Endothelial cell of umbilical vein (primary cell): Measurements from ENCODE around the gene SLC25A46. TPM values are rescaled to one million over a fixed set of nuclear protein-coding genes. Genes with fewer than 3 reads are reported as not detected.

ENCODE experiments used
- BruUV-seq: library from RNA; stranded (reverse); fragments of 400-500 nt; replicated peaks from 2 replicates; lab custom pipeline; 2021; lab: Mats Ljungman, UMichigan
- CTCF ChIA-PET: fragments of 300-600, 350-600 bp; sonication (Branson Sonifier 250); formaldehyde crosslinking; loops from one replicate; lab custom pipeline; 2021; ENCODE audit warnings: antibody characterized with exemption, inconsistent platforms; lab: Charles Lee
- POLR2A ChIA-PET: fragments of 300-600, 350-600 bp; sonication (Branson Sonifier 250); formaldehyde crosslinking; loops from one replicate; lab custom pipeline; 2021; ENCODE audit warnings: antibody characterized with exemption, inconsistent platforms; lab: Charles Lee
- DNase-seq: peaks from one replicate; pipeline ENCODE4 v3.0.0-alpha.2; 2011; ENCODE audit warnings: low read depth, low spot score
- FAIRE-seq: peaks from 2 replicates; lab custom pipeline; 2011; peaks lifted over from hg19 to GRCh38; lab: Jason Lieb, UNC
- H2AFZ ChIP-seq: 2 replicates; pipeline ENCODE4 v1.6.0; 2012; ENCODE audit warnings: low read depth, low read length, control low read depth, inconsistent platforms
- H3K27ac ChIP-seq: 2 replicates; pipeline ENCODE4 v1.5.1; 2011; ENCODE audit warnings: low read depth, mild to moderate bottlenecking, control low read depth, low read length, moderate library complexity; ENCODE audit not compliant: insufficient read depth
- H3K27me3 ChIP-seq, 2 experiments: 2 replicates each; pipeline versions ENCODE4 v1.6.0 to v1.6.1; 2011; ENCODE audit warnings: low read length in 2 of 2, mixed read lengths in 1 of 2; ENCODE audit not compliant: control insufficient read depth in 2 of 2, insufficient read depth in 2 of 2
- H3K36me3 ChIP-seq, 2 experiments: 2 replicates in 1 of 2; 3 replicates in 1 of 2; pipeline ENCODE4 v1.5.1; 2011; ENCODE audit warnings: low read length in 2 of 2, mild to moderate bottlenecking in 1 of 2, moderate library complexity in 1 of 2; ENCODE audit not compliant: control insufficient read depth in 2 of 2, insufficient read depth in 2 of 2; ENCODE audit errors: extremely low read depth in 1 of 2
- H3K4me1 ChIP-seq: 3 replicates; pipeline ENCODE4 v1.5.1; 2011; ENCODE audit warnings: mild to moderate bottlenecking, low read length; ENCODE audit not compliant: control insufficient read depth, insufficient read depth; ENCODE audit errors: extremely low read depth
- H3K4me2 ChIP-seq: 2 replicates; pipeline ENCODE4 v1.6.1; 2011; ENCODE audit warnings: low read length, control low read depth, mixed read lengths; ENCODE audit not compliant: insufficient read depth
- H3K4me3 ChIP-seq, 3 experiments: fragments of 200-600 bp in 1 of 3; sonication (generic), shearing (Covaris generic) in 1 of 3; replicated peaks in 1 of 3; 2 replicates each; pipeline ENCODE4 v1.5.1; 2011 to 2016; ENCODE audit warnings: control low read depth in 3 of 3, low read length in 3 of 3, mild to moderate bottlenecking in 2 of 3, inconsistent platforms in 1 of 3, low read depth in 1 of 3, moderate library complexity in 1 of 3; ENCODE audit not compliant: insufficient read depth in 1 of 3
- H3K79me2 ChIP-seq: 2 replicates; pipeline ENCODE4 v1.6.0; 2012; ENCODE audit warnings: low read length, inconsistent platforms; ENCODE audit not compliant: control insufficient read depth, insufficient read depth
- H3K9ac ChIP-seq: replicated peaks from 2 replicates; pipeline ENCODE3; 2011; ENCODE audit warnings: low read length, control low read depth; ENCODE audit not compliant: insufficient read depth; ENCODE audit errors: extremely low read depth
- H3K9me1 ChIP-seq: replicated peaks from 3 replicates; pipeline ENCODE4 v1.6.0; 2011; ENCODE audit warnings: mild to moderate bottlenecking, low read length; ENCODE audit not compliant: control insufficient read depth, insufficient read depth; ENCODE audit errors: extremely low read depth
- H3K9me3 ChIP-seq: replicated peaks from 2 replicates; pipeline ENCODE4 v1.5.1; 2012; ENCODE audit warnings: low read length, inconsistent platforms; ENCODE audit not compliant: control insufficient read depth, insufficient read depth
- H4K20me1 ChIP-seq: replicated peaks from 2 replicates; pipeline ENCODE3; 2011; ENCODE audit warnings: mild to moderate bottlenecking, low read length; ENCODE audit not compliant: control insufficient read depth, insufficient read depth; ENCODE audit errors: extremely low read depth
- CTCF ChIP-seq, 2 donors: IDR thresholded peaks; 1 replicate in 1 of 2; 2 replicates in 1 of 2; pipeline ENCODE4 v1.5.1; 2011; ENCODE audit warnings: low read length in 2 of 2, mild to moderate bottlenecking in 2 of 2, moderate library complexity in 2 of 2, control low read depth in 1 of 2, inconsistent platforms in 1 of 2, low read depth in 1 of 2; ENCODE audit not compliant: insufficient read depth in 1 of 2; ENCODE audit errors: extremely low read depth in 1 of 2
- EZH2 ChIP-seq: IDR thresholded peaks from 2 replicates; pipeline ENCODE4 v1.6.1; 2012; ENCODE audit warnings: borderline replicate concordance, low read depth, mild to moderate bottlenecking, moderate library complexity, low read length, inconsistent platforms; ENCODE audit not compliant: severe bottlenecking
- FOS ChIP-seq: IDR thresholded peaks from 2 replicates; pipeline ENCODE4 v1.6.1; 2011; ENCODE audit warnings: mild to moderate bottlenecking, low read length, moderate library complexity, borderline replicate concordance; ENCODE audit not compliant: insufficient read depth
- GATA2 ChIP-seq: IDR thresholded peaks from 2 replicates; pipeline ENCODE4 v1.7.0; 2011; ENCODE audit warnings: low read depth, mild to moderate bottlenecking, moderate library complexity, mixed read lengths, low read length; ENCODE audit not compliant: insufficient read length, insufficient read depth
- JUN ChIP-seq: IDR thresholded peaks from 2 replicates; pipeline ENCODE4 v1.6.1; 2011; ENCODE audit warnings: borderline replicate concordance, low read depth; ENCODE audit not compliant: insufficient read length, insufficient read depth
- MAX ChIP-seq: IDR thresholded peaks from 2 replicates; pipeline ENCODE4 v1.6.1; 2011; ENCODE audit not compliant: insufficient read depth, insufficient read length
- MYC ChIP-seq: IDR thresholded peaks from one replicate; pipeline ENCODE4 v1.6.1; 2011; ENCODE audit warnings: mild to moderate bottlenecking, low read depth, low read length
- POLR2A ChIP-seq: IDR thresholded peaks from 2 replicates; pipeline ENCODE4 v1.6.1; 2012; ENCODE audit warnings: low read depth, mild to moderate bottlenecking, control low read depth, low read length
- POLR2AphosphoS5 ChIP-seq: IDR thresholded peaks from 2 replicates; pipeline ENCODE4 v1.6.1; 2012; ENCODE audit warnings: low read depth, mild to moderate bottlenecking, control low read depth, low read length, moderate library complexity; ENCODE audit not compliant: insufficient read depth
- dilution Hi-C: fragments of 300-500 bp; cut with MboI; formaldehyde crosslinking; loops from one replicate; pipeline ENCODE4 v1.15.0; 2019; ENCODE audit warnings: low sequenced_read_pairs; ENCODE audit not compliant: extremely low pct_ligation_motif_present
- intact Hi-C: fragments of 100-400 bp; cut with micrococcal nuclease; formaldehyde crosslinking; loops from one replicate; pipeline ENCODE4 v1.10.0; 2022
- polyA plus RNA-seq, 4 experiments: library from polyadenylated mRNA; depleted of rRNA in 3 of 4; stranded (reverse) in 3 of 4; unstranded in 1 of 4; fragments of >200 nt; gene quantifications; 2 replicates each; pipeline versions ENCODE4 v1.2.1 to v1.2.3, GENCODE V29; 2011 to 2012; ENCODE audit warnings: missing spikeins in 1 of 4
- total RNA-seq: library from RNA; stranded (reverse); gene quantifications from 2 replicates; pipeline ENCODE4 v1.2.3, GENCODE V29; 2021

SLC25A46 gene
- total and polyA plus RNA-seq, 2 donors (not counting 3 experiments of a cell fraction or from before 2014, with no cell fraction given), result 13.5 to 31.1 TPM

- BruUV-seq, result no TSS peak
Observed at GRCh38 chr5:110736753-110737152, 2.1 kb upstream of the SLC25A46 start.

More at GRCh38 chr5:110736753-110737152, 2.1 kb upstream of the SLC25A46 start:
- Histone ChIP-seq H2AFZ (no peak overlapping the region), H3K36me3 (no peaks in the 10 kb centered on the region), H3K79me2 (peaks cover 9% of the 10 kb centered on the region), H3K27ac (no peak overlapping the region), H3K9me3 (no peaks in the 10 kb centered on the region), H3K9me1 (no peaks in the 10 kb centered on the region), H3K4me1 (peaks cover 10% of the 10 kb centered on the region), H3K9ac (no peak overlapping the region), H4K20me1 (no peaks in the 10 kb centered on the region), H3K4me3 (no peak overlapping the region), H3K27me3 (peaks cover 1 to 11% of the 10 kb centered on the region in 2 experiments), H3K4me2 (no peak overlapping the region)
- FAIRE-seq, result no peak
- POLR2A ChIA-PET, result no interaction called here
- intact Hi-C loops, result loop anchor here (10.0 kb wide), 1 partner anchor 1018 kb away; the partner anchor contains the start of gene NREP
- TF ChIP-seq MYC (no peak), MAX (no peak), GATA2 (no peak), POLR2AphosphoS5 (no peak), POLR2A (no peak), JUN (no peak), EZH2 (no peak), CTCF (IDR thresholded peaks at IDR 0.05; ENCODE audit: extremely low read depth in 1 of 2, insufficient read depth in 1 of 2, low read depth in 1 of 2, low read length in 2 of 2) (no peak), FOS (no peak)
- dilution Hi-C loops, result no loop called here
- DNase-seq, result no peak
- CTCF ChIA-PET, result no interaction called here
